NCI-H2107 treated with DMSO at 0.1 percent for 48 hours (cell line): ENCODE results near the gene LIME1.

ENCODE experiments used
- DNase-seq: peaks from one replicate; lab custom pipeline; 2025; ENCODE audit not compliant: unreplicated experiment; lab: John Stamatoyannopoulos, UW

The LIME1 gene, protein sequence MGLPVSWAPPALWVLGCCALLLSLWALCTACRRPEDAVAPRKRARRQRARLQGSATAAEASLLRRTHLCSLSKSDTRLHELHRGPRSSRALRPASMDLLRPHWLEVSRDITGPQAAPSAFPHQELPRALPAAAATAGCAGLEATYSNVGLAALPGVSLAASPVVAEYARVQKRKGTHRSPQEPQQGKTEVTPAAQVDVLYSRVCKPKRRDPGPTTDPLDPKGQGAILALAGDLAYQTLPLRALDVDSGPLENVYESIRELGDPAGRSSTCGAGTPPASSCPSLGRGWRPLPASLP

DNA sequence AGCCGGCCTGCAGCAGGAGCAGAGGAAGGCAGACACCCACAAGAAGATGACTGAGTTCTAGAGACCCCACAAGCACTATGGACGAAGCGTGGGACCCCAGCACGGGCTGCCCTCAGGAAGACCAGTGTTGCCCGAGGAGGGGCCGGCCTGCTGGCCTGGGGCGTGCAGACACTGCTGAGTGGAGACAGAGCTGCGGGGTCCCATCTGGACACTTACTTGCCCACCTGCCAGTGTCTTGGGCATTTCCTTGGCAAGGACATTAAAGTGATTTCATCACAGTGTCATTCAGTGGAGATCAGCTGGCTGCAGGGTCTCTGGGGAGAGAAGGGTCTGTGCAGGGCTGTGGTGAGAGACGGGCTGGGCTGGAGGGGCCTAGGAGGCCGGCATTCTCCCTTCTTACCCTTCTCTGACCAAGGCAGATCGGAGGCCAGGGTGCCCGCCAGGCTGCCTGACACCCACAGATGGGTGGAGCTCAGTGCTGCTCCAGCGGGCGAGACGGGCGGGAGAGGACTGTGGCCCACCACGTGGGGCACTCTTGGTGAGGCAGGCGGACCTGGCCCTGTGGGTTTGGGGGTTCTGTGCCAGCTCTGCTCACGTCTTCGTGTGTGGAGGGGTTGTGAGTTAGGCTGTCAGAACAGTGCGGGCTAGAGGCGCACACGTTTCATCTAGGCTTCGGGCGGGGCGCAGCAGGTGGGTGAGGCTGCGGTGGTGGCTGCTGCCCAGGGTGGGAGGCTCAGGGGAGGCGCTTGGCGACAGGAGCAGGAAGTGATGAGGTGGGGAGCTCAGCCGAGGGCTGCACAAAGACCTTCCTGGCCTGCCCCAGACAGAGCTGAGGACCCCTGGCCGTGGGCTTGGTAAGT lies at the start of gene LIME1:
TSS of gene LIME1 (plus strand) at position 806 of the 860 bp plus-strand sequence. CDS start 886 bp downstream, outside the sequence.
- DNase-seq, result no peak

DNA sequence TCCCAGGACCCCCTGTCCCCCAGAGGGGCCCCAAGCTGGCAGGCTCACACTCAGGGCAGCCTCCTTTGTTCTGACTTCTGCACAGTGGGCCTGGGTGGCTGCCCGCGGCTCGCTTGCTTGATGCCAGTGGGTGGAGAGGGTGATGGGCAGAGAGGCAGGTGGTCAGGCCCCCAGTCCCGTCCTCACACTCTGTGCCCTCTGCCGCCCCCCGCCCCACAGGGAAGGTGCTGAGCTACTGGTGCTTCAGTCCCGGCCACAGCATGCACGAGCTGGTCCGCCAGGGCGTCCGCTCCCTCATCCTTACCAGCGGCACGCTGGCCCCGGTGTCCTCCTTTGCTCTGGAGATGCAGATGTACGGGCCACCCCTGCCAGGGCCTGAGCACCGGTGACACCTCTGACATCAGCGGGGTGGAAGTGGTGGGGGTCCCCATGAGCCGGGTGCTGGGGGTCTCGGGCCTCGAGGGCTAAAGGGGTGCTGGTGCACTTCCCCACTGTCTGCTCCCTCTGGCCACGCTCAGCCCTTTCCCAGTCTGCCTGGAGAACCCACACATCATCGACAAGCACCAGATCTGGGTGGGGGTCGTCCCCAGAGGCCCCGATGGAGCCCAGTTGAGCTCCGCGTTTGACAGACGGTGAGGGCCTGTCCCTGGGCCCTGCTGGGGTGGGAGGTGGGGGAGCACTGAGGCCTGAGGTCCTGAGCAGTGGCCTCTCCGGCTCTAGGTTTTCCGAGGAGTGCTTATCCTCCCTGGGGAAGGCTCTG lies 48.9 kb upstream of the LIME1 start:
- DNase-seq, result no peak

DNA sequence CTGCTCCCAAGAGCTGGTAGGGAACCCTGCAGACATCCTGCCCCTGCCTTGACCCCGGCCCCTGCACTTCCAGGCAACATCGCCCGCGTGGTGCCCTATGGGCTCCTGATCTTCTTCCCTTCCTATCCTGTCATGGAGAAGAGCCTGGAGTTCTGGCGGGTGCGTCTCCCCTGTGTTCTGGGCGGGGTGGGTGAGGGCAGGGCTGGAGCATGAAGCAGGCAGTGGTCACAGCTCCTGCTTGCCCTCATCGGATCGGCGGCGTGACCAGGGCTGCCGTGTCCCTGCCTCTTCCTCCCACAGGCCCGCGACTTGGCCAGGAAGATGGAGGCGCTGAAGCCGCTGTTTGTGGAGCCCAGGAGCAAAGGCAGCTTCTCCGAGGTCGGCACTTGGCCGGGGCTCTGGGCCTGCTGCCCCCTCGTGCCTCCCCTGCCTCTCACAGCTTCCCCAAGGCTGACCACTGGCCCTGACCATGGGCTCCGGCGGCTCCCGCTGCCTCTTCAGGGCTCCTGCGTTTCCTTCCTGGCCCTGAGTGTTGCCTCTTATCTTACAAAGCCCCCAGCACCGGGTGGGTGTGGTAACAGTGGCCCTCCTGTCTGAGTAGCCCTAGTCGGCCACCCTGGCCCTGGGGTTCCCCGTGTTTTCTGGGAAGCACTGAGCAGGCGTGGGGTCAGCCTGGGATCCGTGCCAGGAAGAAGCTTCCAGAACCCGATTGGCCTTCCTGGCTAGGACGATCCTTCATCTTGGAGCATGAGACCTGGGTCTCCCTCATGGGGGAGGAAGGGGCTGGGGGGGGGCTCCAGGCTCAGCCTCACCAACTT lies 48.0 kb upstream of the LIME1 start:
- DNase-seq, result no peak

DNA sequence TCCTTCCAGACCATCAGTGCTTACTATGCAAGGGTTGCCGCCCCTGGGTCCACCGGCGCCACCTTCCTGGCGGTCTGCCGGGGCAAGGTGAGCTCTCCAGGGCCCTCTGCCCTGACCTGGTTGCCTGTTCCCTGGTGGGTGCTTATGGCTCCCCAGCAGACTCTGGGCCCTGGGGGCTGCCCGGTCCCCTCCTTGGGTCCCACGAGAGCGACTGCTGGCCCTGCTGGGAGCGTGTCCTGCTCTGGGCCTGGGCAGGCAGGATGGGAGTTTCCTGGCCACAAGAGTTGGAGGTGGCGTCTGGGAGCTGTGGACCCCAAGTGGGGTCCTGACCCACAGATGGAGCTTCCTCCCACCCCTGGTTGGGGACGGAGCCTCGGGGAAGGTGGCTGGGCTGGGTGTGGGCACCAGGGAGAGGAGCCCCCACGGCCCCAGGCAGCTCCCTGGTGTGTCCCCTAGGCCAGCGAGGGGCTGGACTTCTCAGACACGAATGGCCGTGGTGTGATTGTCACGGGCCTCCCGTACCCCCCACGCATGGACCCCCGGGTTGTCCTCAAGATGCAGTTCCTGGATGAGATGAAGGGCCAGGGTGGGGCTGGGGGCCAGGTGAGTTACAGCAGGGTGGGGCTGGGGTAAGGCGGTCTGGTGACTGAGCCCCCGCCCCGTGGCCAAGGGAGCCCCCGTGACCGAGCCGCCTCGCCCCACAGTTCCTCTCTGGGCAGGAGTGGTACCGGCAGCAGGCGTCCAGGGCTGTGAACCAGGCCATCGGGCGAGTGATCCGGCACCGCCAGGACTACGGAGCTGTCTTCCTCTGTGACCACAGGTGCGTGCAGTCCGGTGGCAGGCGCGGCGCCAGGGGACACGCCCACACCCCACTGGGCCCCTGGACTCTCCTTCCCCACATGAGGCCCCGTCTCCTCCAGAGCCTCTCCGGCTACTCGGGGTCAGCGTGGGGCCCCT lies 47.1 kb upstream of the LIME1 start:
- no peak for DNase-seq

DNA sequence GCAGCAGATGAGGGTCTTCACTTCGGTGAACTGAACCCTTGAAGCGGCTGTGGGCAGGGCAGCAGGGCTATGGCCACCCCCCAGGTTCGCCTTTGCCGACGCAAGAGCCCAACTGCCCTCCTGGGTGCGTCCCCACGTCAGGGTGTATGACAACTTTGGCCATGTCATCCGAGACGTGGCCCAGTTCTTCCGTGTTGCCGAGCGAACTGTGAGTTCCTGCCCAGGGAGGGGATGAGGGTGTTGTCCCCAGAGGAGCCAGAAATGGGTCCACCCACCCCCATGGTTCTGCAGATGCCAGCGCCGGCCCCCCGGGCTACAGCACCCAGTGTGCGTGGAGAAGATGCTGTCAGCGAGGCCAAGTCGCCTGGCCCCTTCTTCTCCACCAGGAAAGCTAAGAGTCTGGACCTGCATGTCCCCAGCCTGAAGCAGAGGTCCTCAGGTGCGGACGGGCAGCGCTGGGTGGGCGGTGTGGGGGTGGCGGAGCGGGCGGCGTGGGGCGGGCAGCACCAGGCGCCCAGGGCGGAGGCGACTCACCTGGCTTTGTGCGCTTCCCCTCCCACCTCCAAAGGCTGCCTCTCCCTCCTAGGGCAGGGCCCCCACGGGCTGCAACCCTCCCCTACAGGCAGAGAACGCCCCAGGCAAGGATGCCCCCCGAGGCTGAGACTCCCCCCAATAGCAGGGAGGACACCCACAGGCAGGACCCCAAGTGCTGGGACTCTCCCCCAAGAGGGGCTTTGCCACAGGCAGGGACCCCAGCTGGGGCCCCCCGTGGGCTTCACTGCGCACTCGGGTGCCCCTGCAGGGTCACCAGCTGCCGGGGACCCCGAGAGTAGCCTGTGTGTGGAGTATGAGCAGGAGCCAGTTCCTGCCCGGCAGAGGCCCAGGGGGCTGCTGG lies 46.2 kb upstream of the LIME1 start:
- DNase-seq, result no peak

DNA sequence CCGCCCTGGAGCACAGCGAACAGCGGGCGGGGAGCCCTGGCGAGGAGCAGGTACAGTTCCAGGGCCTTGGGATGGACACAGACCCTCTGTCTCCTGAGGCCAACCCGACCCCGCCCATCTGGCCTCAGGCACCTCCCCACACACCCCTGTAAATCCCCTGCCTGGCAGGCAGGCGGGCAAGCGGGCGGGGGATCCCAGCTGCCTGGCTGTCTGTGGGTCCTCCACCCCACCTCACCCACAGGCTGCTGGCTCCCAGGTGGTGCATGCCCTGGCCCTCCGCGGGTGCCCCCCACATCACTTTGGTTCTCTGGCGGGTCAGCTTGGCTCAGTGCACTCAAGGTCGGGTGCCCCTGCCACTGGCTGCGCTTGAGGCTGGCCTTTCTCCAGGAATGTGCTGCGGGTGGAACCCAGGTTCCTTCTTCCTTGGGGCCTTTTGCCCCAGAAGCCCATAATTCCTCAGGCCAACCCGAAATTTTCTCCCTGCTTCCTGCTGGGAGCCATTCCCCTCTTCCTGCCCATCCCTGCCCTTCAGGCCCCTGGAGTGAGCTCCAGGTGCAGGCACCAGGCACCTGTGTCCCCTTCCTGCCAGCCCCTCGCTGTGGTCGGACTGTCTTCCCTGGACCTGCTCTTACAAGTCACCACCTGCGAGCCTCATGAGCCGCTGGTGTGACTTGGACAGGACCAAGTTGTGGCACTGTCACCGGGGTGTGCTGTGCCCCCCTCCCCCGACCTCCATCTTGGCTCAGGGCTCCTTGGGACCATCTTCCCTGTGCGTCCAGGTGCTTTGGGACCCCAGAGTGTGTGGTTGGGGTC lies 45.4 kb upstream of the LIME1 start:
- DNase-seq, result no peak

DNA sequence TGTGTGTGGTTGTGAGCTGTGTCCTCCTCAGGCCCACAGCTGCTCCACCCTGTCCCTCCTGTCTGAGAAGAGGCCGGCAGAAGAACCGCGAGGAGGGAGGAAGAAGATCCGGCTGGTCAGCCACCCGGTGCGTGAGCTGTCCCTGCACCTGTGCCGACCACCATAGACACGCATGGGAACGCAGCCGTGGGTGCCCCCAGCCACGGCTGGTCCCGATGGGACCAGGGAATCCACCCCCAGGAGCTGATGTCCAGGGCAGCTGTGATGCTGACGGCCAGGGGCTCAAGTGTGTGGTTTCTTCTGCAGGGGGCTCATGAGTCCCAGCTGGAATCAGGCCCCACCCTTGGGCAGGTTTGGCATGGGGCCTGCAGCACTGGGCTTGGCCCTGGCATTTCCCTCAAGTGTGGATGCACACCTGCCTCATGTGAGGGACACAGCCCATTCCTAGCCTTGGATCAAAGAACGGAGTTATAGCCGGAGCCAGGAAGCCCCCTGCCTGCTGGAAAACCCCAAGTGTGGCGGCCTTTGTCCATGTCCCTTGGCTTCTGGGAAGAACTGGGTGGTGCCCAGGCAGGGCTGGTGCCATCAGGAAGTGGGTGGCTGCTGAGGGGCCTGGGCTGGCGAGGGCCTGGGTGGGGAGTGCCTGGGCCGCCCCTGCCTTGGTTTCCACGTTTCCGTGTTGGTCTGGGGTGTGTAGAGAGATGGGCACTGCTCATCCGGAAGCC lies 44.6 kb upstream of the LIME1 start:
- DNase-seq, result no peak

DNA sequence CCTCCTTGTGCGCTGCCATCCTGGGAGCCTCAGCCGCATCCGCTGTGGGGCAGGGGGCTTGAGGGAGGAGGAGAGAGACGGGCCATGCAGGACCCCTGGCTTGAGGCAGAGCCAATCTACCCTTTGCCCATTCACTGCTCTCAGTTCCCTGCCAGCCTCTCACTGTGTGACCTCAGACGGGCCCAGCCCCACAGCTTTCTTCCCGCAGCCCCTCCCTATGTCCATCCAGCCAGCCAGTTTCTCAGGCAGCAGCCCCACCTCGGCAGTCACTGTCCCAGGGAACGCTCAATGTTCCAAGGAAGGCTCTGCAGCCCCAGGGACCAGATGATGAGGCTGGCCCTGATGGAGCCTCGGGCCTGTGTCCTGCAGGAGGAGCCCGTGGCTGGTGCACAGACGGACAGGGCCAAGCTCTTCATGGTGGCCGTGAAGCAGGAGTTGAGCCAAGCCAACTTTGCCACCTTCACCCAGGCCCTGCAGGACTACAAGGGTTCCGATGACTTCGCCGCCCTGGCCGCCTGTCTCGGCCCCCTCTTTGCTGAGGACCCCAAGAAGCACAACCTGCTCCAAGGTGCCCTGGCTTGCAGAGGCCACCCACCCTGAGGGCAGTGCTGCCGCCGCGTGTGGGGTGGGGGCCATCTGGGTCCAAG lies 43.9 kb upstream of the LIME1 start:
- DNase-seq, result no peak

DNA sequence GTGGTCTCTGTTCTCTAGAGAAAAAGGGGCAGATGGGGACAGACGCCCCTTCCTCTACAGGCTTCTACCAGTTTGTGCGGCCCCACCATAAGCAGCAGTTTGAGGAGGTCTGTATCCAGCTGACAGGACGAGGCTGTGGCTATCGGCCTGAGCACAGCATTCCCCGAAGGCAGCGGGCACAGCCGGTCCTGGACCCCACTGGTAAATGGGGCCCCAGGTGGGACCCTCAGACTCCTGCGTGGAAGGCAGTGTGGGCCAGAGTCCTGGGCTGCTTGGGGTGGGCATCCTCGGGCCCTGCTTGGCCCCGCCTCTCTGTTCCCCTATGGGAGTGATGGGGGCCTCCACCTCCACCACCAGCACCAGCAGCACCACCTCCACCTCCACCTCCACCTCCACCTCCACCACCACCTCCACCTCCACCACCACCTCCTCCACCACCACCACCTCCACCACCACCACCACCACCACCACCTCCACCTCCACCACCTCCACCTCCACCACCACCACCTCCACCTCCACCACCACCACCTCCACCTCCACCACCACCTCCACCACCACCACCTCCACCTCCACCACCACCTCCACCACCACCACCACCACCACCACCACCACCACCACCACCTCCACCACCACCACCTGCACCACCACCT lies 43.3 kb upstream of the LIME1 start:
- DNase-seq, result no peak

DNA sequence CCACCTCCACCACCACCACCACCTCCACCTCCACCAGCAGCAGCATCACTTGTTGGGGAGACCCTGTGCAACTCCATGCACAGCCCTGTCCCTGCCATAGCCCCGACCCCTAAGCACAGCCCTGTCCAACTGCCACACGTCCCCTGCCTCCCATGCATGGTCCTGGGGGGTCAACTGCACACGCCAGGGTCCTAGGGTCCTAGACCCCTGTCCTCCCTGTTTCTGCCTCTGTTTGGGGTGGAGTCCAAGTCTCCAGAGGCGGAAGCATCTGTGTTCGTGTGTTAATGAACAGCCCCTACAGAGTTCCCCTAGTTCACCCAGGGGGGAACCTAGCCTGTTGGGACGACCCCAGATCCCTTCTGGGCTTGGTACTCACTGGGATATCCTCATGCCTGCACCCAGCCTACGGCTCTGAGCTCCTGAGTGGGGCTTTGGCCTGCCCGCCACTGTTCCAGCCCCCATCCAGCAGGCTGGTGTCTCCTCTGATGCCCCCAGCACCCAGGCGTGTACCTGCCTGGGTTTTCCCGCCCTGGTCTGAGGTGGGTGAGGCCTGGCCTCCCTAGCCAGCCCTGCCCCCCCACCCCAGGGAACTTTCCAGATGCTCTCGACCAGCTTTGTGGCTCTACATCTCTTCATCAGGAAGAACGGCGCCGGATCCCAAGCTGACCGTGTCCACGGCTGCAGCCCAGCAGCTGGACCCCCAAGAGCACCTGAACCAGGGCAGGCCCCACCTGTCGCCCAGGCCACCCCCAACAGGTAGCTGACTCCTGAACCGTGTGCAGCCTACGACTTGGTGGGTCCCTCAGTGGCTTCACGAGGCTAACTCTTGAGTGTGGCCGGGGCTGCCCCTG lies 42.5 kb upstream of the LIME1 start:
- DNase-seq, result no peak

DNA sequence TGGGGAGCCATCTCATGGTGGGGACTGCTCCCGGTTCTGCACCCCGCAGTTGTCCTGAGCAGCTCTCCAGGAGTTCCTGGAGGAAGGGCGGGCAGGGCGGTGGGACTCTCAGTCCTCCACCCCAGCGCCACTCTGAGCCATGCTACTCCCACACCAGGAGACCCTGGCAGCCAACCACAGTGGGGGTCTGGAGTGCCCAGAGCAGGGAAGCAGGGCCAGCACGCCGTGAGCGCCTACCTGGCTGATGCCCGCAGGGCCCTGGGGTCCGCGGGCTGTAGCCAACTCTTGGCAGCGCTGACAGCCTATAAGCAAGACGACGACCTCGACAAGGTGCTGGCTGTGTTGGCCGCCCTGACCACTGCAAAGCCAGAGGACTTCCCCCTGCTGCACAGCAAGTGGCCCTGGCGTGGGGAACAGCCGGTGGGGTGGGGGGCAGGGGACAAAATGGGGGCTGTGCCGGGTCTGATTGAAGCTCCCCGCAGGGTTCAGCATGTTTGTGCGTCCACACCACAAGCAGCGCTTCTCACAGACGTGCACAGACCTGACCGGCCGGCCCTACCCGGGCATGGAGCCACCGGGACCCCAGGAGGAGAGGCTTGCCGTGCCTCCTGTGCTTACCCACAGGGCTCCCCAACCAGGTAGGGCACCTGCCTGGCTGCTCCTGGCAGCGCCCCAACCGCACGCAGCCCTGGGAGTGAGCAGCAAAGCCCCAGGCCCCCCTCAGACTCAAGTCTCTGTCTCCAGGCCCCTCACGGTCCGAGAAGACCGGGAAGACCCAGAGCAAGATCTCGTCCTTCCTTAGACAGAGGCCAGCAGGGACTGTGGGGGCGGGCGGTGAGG lies 41.7 kb upstream of the LIME1 start:
- no peak for DNase-seq

DNA sequence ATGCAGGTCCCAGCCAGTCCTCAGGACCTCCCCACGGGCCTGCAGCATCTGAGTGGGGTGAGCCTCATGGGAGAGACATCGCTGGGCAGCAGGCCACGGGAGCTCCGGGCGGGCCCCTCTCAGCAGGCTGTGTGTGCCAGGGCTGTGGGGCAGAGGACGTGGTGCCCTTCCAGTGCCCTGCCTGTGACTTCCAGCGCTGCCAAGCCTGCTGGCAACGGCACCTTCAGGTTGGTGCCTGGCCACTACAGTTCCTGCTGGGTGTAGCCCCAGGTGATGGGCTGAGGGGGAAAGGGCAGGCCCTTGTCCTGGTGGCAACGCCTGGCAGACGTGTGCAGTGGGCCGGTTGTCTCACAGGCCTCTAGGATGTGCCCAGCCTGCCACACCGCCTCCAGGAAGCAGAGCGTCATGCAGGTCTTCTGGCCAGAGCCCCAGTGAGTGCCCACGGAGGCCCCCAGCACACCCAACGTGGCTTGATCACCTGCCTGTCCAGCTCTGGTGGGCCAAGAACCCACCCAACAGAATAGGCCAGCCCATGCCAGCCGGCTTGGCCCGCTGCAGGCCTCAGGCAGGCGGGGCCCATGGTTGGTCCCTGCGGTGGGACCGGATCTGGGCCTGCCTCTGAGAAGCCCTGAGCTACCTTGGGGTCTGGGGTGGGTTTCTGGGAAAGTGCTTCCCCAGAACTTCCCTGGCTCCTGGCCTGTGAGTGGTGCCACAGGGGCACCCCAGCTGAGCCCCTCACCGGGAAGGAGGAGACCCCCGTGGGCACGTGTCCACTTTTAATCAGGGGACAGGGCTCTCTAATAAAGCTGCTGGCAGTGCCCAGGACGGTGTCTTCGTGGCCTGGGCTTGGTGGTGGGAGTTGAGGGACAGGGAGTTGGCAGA lies 40.8 kb upstream of the LIME1 start:
- no peak for DNase-seq

DNA sequence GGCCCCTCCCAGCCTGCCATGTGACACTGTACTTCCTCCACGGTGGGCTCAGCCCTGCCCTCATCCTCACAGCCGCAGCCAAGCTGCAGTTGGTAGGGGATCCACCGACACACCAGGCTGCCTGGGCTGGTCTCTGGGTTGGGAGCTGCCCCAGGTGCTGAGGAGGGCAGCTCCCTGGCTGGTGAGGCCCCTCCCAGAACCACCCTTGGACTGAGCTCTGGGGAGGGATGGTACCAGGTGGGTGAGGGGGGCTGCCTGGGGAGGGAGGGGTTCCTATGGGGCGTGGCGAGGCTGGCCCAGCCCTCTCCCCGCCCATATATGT lies 40.2 kb upstream of the LIME1 start:
- no peak for DNase-seq
